Stomach (tissue), 9 donors: ENCODE measurements around the gene EIF1. TPM values are rescaled to one million over a fixed set of nuclear protein-coding genes. Genes with fewer than 3 reads are reported as not detected.
A peak's percentile ranks its signal among the peaks of the same experiment; 100 is the strongest.

Source experiments
- DNase-seq, 2 donors: peaks; one replicate each; pipeline versions ENCODE4 v3.0.0 to v3.0.0-alpha.2; 2013 to 2019
- H3K27ac ChIP-seq, 5 donors: fragments of 200-600 bp in 4 of 5; sonication (generic) in 4 of 5; one replicate each; pipeline ENCODE4 v1.5.1; 2013 to 2019; ENCODE audit warnings: mild to moderate bottlenecking in 1 of 5, moderate library complexity in 1 of 5
- H3K27me3 ChIP-seq, 3 donors: fragments of 200-600 bp; sonication (generic); one replicate each; pipeline ENCODE4 v1.5.1; 2017 to 2019; ENCODE audit warnings: mixed run types in 1 of 3
- H3K36me3 ChIP-seq, 4 donors: fragments of 200-600 bp; sonication (generic); 1 replicate in 3 of 4; 2 replicates in 1 of 4; pipeline ENCODE4 v1.5.1; 2016 to 2019
- H3K4me1 ChIP-seq, 4 donors: fragments of 200-600 bp; sonication (generic); one replicate each; pipeline ENCODE4 v1.5.1; 2016 to 2019
- H3K4me3 ChIP-seq, 4 donors: fragments of 200-600 bp; sonication (generic) in 3 of 4; one replicate each; pipeline ENCODE4 v1.5.1; 2016 to 2019; ENCODE audit warnings: mild to moderate bottlenecking in 1 of 4
- H3K9me3 ChIP-seq, 4 donors: fragments of 200-600 bp; sonication (generic); one replicate each; pipeline ENCODE4 v1.5.1; 2016 to 2019
- CTCF ChIP-seq, 7 experiments: fragments of 450-650 bp in 4 of 7; fragments of 200-600 bp in 3 of 7; sonication (generic) in 3 of 7; IDR thresholded peaks; one replicate each; pipeline ENCODE4 v1.5.1; 2016 to 2019; ENCODE audit warnings: antibody characterized with exemption in 7 of 7, control low read depth in 2 of 7, mild to moderate bottlenecking in 1 of 7
- EP300 ChIP-seq: sonication (generic); formaldehyde crosslinking; IDR thresholded peaks from one replicate; pipeline ENCODE4 v1.6.1; 2017; ENCODE audit warnings: antibody characterized with exemption
- POLR2A ChIP-seq, 4 donors: fragments of 450-650 bp; IDR thresholded peaks; one replicate each; pipeline ENCODE4 v1.6.1; 2016; ENCODE audit warnings: antibody characterized with exemption in 4 of 4, control low read depth in 2 of 4, mild to moderate bottlenecking in 1 of 4, moderate library complexity in 1 of 4
- POLR2AphosphoS5 ChIP-seq, 3 donors: sonication (generic); formaldehyde crosslinking; IDR thresholded peaks; one replicate each; pipeline ENCODE4 v1.6.1; 2016; ENCODE audit warnings: antibody characterized with exemption in 3 of 3
- WGBS, 5 donors: extraction: QIAGEN DNeasy Blood & Tissue Kit in 3 of 5; methylation state at CpG; one replicate each; pipeline versions ENCODE4 v1.1.5 to v1.1.7; 2013 to 2018; 5-methylcytosine and 5-hydroxymethylcytosine counted together
- intact Hi-C: fragments of 100-400 bp; cut with DNase I; formaldehyde crosslinking; loops from one replicate; pipeline ENCODE4 v1.15.1; 2023; ENCODE audit warnings: low total_unique reads
- polyA plus RNA-seq, 3 donors: library from polyadenylated mRNA; stranded (reverse); fragments of 200-250 nt; gene quantifications; one replicate each; pipeline ENCODE4 v1.2.3, GENCODE V29; 2013
- total RNA-seq, 5 donors: library from RNA; depleted of rRNA; stranded (reverse); fragments of >200 nt; gene quantifications; one replicate each; pipeline versions ENCODE4 v1.1.0 to v1.2.3, GENCODE V29; 2014 to 2016
- donor health status: healthy with polysubstance abuse.
- donor health status: Bipolar disorder and iron deficiency.
- donor health status: healthy.

The EIF1 gene
- total and polyA plus RNA-seq, 8 donors = 62.4 to 972 (median 240) TPM

- Histone ChIP-seq H3K9me3 (no peaks in the 10 kb centered on the region), H3K4me1 (peaks cover 25 to 44% (median 37%) of the 10 kb centered on the region in 4 donors), H3K27ac (peak overlapping the region in 3 of 5 donors; percentile 18 to 70 (median 43)), H3K36me3 (no peaks in the 10 kb centered on the region), H3K27me3 (no peaks in the 10 kb centered on the region), H3K4me3 (peak overlapping the region; percentile 35 to 54 (median 42))
- DNase-seq = peak; percentile 94 to 95
- no peak for TF ChIP-seq POLR2A (IDR thresholded peaks at IDR 0.05)
- TF ChIP-seq CTCF (IDR thresholded peaks at IDR 0.05) = peak in 6 of 7 experiments; percentile 19 to 95 (median 92)
- no peak for TF ChIP-seq EP300
- intact Hi-C loops = no loop called here
- 0 to 3% (median 1%) methylated on average over 13 to 22 of the region's 22 CpGs for WGBS, 5 donors
Observed at GRCh38 chr17:41647940-41648410, 40.7 kb upstream of the EIF1 start.

- peak; percentile 90 to 95 for DNase-seq
- peak overlapping the region; percentile 35 to 54 (median 42) for H3K4me3 ChIP-seq
- H3K36me3 ChIP-seq = no peaks in the 10 kb centered on the region
- TF ChIP-seq EP300 (no peak), POLR2AphosphoS5 (IDR thresholded peaks at IDR 0.05) (peak in 2 of 3 donors; percentile 13 to 52), POLR2A (IDR thresholded peaks at IDR 0.05) (no peak), CTCF (IDR thresholded peaks at IDR 0.05) (peak in 5 of 7 experiments; percentile 88 to 99 (median 93))
- 3 to 10% (median 5%) methylated on average over 24 to 39 of the region's 39 CpGs for WGBS, 5 donors
- no peaks in the 10 kb centered on the region for H3K9me3 ChIP-seq
- peak overlapping the region in 4 of 5 donors; percentile 18 to 70 (median 36) for H3K27ac ChIP-seq
- intact Hi-C loops = no loop called here
- peaks cover 28 to 51% (median 42%) of the 10 kb centered on the region in 4 donors for H3K4me1 ChIP-seq
- H3K27me3 ChIP-seq = no peaks in the 10 kb centered on the region
Observed at GRCh38 chr17:41648411-41649195, 40.1 kb upstream of the EIF1 start.

GRCh38 chr17:41649923-41650519 lies 38.7 kb upstream of the EIF1 start:
- TF ChIP-seq POLR2A (IDR thresholded peaks at IDR 0.05) (no peak), CTCF (IDR thresholded peaks at IDR 0.05) (no peak), POLR2AphosphoS5 (IDR thresholded peaks at IDR 0.05) (no peak), EP300 (no peak)
- no peak overlapping the region for H3K4me3 ChIP-seq
- no peak for DNase-seq
- intact Hi-C loops = loop anchor here (10.0 kb wide), 1 partner anchor 745 kb away; no protein-coding TSS in a partner anchor
- H3K27ac ChIP-seq = peak overlapping the region in 4 of 5 donors; percentile 86 to 93 (median 90)
- WGBS, 5 donors = 91 to 95% (median 92%) methylated on average over 10 of the region's 10 CpGs
- H3K27me3 ChIP-seq = no peaks in the 10 kb centered on the region
- H3K9me3 ChIP-seq = no peaks in the 10 kb centered on the region
- H3K4me1 ChIP-seq = peaks cover 40 to 64% (median 54%) of the 10 kb centered on the region in 4 donors
- H3K36me3 ChIP-seq = no peaks in the 10 kb centered on the region

- H3K36me3 ChIP-seq = no peaks in the 10 kb centered on the region
- H3K4me1 ChIP-seq = peaks cover 44 to 72% (median 60%) of the 10 kb centered on the region in 4 donors
- intact Hi-C loops = loop anchor here (10.0 kb wide), 1 partner anchor 746 kb away; no protein-coding TSS in a partner anchor
- no peaks in the 10 kb centered on the region for H3K9me3 ChIP-seq
- no peaks in the 10 kb centered on the region for H3K27me3 ChIP-seq
- peak overlapping the region; percentile 68 to 93 (median 88) for H3K27ac ChIP-seq
- H3K4me3 ChIP-seq = no peak overlapping the region
- TF ChIP-seq CTCF (IDR thresholded peaks at IDR 0.05) (no peak), POLR2AphosphoS5 (IDR thresholded peaks at IDR 0.05) (no peak), POLR2A (IDR thresholded peaks at IDR 0.05) (no peak), EP300 (no peak)
- DNase-seq = no peak
- WGBS, 5 donors = 43 to 88% (median 55%) methylated on average over 5 to 15 of the region's 15 CpGs
Observed at GRCh38 chr17:41650794-41651624, 37.7 kb upstream of the EIF1 start.
